ENCODE data around the gene HIP1. TPM values are rescaled to one million over a fixed set of nuclear protein-coding genes. Genes with fewer than 3 reads are reported as not detected.
"Not testable (repeated sequence)": the region's sequence is repeated elsewhere in the genome, so short reads cannot be mapped to it uniquely, and the experiment has no call there.

HIP1 gene
- total and polyA plus RNA-seq, 3 experiments from 2014 or later = 6.1 to 7.4 (median 6.7) TPM

- POLR2A ChIA-PET = interaction anchor here (0.6 to 2.2 kb wide), 5 partner anchors 12 to 1980 kb away, joined by 4 to 19 read pairs (median 6); partner anchors contain the start of gene HIP1
- not testable (repeated sequence) for DNase-seq; H3K9me3 Mint-ChIP-seq; H3K36me3 ChIP-seq (ENCODE audit: insufficient read depth, low read length); H3K4me3 ChIP-seq (ENCODE audit: low read length); H3K27me3 ChIP-seq (ENCODE audit: insufficient read depth, low read length, poor library complexity, severe bottlenecking); H3K27ac ChIP-seq (ENCODE audit: low read depth, low read length); H3K36me3 Mint-ChIP-seq; H3K9me3 ChIP-seq (ENCODE audit: low read length); H3K27me3 Mint-ChIP-seq
- H3K4me1 Mint-ChIP-seq = peaks cover 31 to 53% (median 32%) of the 10 kb centered on the region in 3 donors
- H3K4me3 Mint-ChIP-seq = peak overlapping the region in 6 of 7 donors; percentile 79 to 85 (median 80)
- CTCF ChIA-PET = interaction anchor here (1.0 to 1.5 kb wide), 6 partner anchors 10 to 36 kb away, joined by 3 to 6 read pairs (median 4); no protein-coding TSS in a partner anchor
- H3K27ac Mint-ChIP-seq = peak overlapping the region; percentile 67 to 96 (median 92)
- H3K4me1 ChIP-seq (ENCODE audit: insufficient read depth, low read length) = peaks cover 19% of the 10 kb centered on the region
These were observed 11.4 kb downstream of the HIP1 start for GRCh38 chr7:75727351-75727750.

- Histone ChIP-seq H3K4me1 (ENCODE audit: insufficient read depth, low read length) (peaks cover 19% of the 10 kb centered on the region), H3K9me3 (ENCODE audit: low read length) (no peaks in the 10 kb centered on the region), H3K27me3 (ENCODE audit: insufficient read depth, low read length, poor library complexity, severe bottlenecking) (no peaks in the 10 kb centered on the region), H3K36me3 (ENCODE audit: insufficient read depth, low read length) (no peaks in the 10 kb centered on the region), H3K4me3 (ENCODE audit: low read length) (no peak overlapping the region), H3K27ac (ENCODE audit: low read depth, low read length) (no peak overlapping the region)
- Mint-ChIP-seq H3K36me3 (no peaks in the 10 kb centered on the region), H3K27me3 (no peaks in the 10 kb centered on the region), H3K27ac (peak overlapping the region in 3 of 8 donors; percentile 3 to 61 (median 29)), H3K4me3 (no peak overlapping the region), H3K9me3 (no peaks in the 10 kb centered on the region), H3K4me1 (peaks cover 25 to 47% (median 32%) of the 10 kb centered on the region in 3 donors)
- no peak for DNase-seq
- ChIA-PET POLR2A (interaction anchor here (0.7 kb wide), 1 partner anchor 90 kb away, joined by 4 read pairs; no protein-coding TSS in a partner anchor), CTCF (interaction anchor here (1.7 kb wide), 1 partner anchor 15 kb away, joined by 3 read pairs; no protein-coding TSS in a partner anchor)
These were observed 13.4 kb downstream of the HIP1 start for GRCh38 chr7:75725306-75725705.

DNA sequence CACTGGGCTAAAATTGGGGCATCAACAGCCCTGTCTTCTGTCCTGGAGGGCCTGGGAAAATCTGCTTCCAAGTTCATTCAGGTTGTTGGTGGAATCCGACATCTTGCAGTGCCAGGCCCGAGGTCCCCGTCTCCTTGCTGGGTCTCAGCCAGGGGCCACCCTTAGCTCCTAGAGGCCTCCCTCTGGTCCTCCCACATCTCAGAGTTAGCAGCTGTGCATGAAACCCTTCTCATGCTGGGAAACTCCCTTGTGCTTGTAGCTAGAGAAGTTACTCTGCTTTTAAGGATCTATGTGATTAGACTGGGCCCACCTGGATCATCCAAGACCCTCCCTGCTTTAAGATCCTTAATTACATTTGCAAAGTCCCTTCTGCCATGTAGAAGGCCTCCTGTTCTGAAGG is 15.3 kb downstream of the HIP1 start:
- DNase-seq = no peak
- H3K27me3 Mint-ChIP-seq = no peaks in the 10 kb centered on the region
- CTCF ChIA-PET = interaction anchor here (1.7 kb wide), 1 partner anchor 17 kb away, joined by 3 read pairs; no protein-coding TSS in a partner anchor

DNA sequence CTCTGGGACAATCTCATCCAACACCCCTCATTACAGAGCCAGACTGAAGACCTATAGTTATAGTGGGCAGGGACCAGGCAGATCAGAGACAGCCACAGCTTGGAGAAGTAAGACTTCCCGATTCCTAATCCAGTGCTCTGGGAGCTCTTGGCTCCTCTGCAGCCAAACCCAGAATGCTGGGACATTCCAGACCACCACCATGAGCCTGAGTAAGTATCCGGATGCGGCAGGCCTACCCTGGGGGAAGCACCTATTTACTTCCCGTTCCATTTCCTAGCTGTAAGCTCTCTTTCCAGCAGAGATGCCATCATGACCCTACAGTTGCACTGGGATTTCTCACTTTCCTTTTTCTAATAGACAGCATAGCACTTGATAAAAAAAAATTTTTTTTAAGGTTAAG is 16.4 kb downstream of the HIP1 start:
- Histone ChIP-seq H3K27me3 (ENCODE audit: insufficient read depth, low read length, poor library complexity, severe bottlenecking) (no peaks in the 10 kb centered on the region), H3K36me3 (ENCODE audit: insufficient read depth, low read length) (no peaks in the 10 kb centered on the region), H3K9me3 (ENCODE audit: low read length) (no peaks in the 10 kb centered on the region), H3K4me1 (ENCODE audit: insufficient read depth, low read length) (peaks cover 4% of the 10 kb centered on the region), H3K27ac (ENCODE audit: low read depth, low read length) (no peak overlapping the region), H3K4me3 (ENCODE audit: low read length) (no peak overlapping the region)
- Mint-ChIP-seq H3K27me3 (no peaks in the 10 kb centered on the region), H3K27ac (no peak overlapping the region), H3K36me3 (peaks cover 0 to under 1% (median 0%) of the 10 kb centered on the region in 3 donors), H3K4me3 (no peak overlapping the region), H3K9me3 (no peaks in the 10 kb centered on the region), H3K4me1 (peaks cover 2 to 18% (median 6%) of the 10 kb centered on the region in 3 donors)
- ChIA-PET CTCF (interaction anchor here (1.0 kb wide), 1 partner anchor 18 kb away, joined by 3 read pairs; no protein-coding TSS in a partner anchor), POLR2A (no interaction called here)
- DNase-seq = no peak

More for the DNA sequence above, 15.3 kb downstream of the HIP1 start:
- Histone ChIP-seq H3K36me3 (ENCODE audit: insufficient read depth, low read length) (no peaks in the 10 kb centered on the region), H3K4me3 (ENCODE audit: low read length) (no peak overlapping the region), H3K27me3 (ENCODE audit: insufficient read depth, low read length, poor library complexity, severe bottlenecking) (no peaks in the 10 kb centered on the region), H3K9me3 (ENCODE audit: low read length) (no peaks in the 10 kb centered on the region), H3K27ac (ENCODE audit: low read depth, low read length) (no peak overlapping the region), H3K4me1 (ENCODE audit: insufficient read depth, low read length) (peaks cover 14% of the 10 kb centered on the region)
- Mint-ChIP-seq H3K4me3 (no peak overlapping the region), H3K27ac (peak overlapping the region in 3 of 8 donors; percentile 39 to 54 (median 51)), H3K9me3 (no peaks in the 10 kb centered on the region), H3K4me1 (peaks cover 12 to 29% (median 16%) of the 10 kb centered on the region in 3 donors), H3K36me3 (no peaks in the 10 kb centered on the region)
- POLR2A ChIA-PET = no interaction called here

DNA sequence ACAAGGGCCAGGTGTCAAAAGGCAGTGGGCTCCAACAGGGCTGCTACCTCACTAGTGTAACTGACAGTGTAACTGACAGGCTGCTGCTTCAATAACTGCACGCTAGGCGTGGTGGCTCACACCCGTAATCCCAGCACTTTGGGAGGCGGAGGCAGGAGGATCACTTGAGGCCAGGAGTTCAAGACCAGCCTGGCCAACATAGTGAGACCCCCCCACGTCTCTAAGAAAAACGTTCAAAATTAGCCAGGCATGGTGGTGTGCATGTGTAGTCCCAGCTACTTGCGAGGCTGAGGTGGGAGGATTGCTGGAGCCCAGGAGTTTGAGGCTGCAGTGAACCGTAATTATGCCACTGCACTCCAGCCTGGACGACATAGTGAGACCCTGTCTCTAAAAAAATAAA is 16.8 kb downstream of the HIP1 start:
- H3K9me3 ChIP-seq (ENCODE audit: low read length); H3K4me3 Mint-ChIP-seq; POLR2A ChIA-PET; H3K27ac ChIP-seq (ENCODE audit: low read depth, low read length); H3K4me3 ChIP-seq (ENCODE audit: low read length); H3K9me3 Mint-ChIP-seq; H3K36me3 Mint-ChIP-seq; H3K36me3 ChIP-seq (ENCODE audit: insufficient read depth, low read length); H3K27me3 ChIP-seq (ENCODE audit: insufficient read depth, low read length, poor library complexity, severe bottlenecking); DNase-seq; H3K4me1 ChIP-seq (ENCODE audit: insufficient read depth, low read length); H3K27me3 Mint-ChIP-seq; H3K27ac Mint-ChIP-seq: not testable (repeated sequence)
- CTCF ChIA-PET = interaction anchor here (1.0 kb wide), 1 partner anchor 18 kb away, joined by 3 read pairs; no protein-coding TSS in a partner anchor
- H3K4me1 Mint-ChIP-seq = peaks cover under 1 to 16% (median 1%) of the 10 kb centered on the region in 3 donors

DNA sequence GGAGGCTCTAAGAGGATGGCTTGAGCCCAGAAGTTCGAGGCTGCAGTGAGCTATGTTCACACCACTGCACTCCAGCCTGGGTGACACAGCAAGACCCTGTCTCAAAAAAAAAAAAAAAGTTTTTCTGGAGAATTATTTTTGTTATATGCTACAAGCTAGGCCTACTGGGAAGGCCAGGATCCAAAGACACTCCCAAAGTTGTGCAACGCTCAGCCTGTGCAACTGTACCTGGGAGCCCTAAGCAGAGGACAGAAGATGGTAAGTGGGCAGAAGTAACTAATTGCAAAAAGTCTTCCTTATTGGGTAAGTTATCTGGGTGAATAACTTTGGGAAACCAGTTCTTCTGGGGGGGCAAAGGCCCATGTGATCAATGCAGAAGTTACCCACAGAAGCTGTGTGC is 17.3 kb downstream of the HIP1 start:
- Histone ChIP-seq H3K4me3 (ENCODE audit: low read length) (no peak overlapping the region), H3K36me3 (ENCODE audit: insufficient read depth, low read length) (no peaks in the 10 kb centered on the region), H3K27ac (ENCODE audit: low read depth, low read length) (no peak overlapping the region), H3K27me3 (ENCODE audit: insufficient read depth, low read length, poor library complexity, severe bottlenecking) (no peaks in the 10 kb centered on the region), H3K4me1 (ENCODE audit: insufficient read depth, low read length) (no peaks in the 10 kb centered on the region), H3K9me3 (ENCODE audit: low read length) (no peaks in the 10 kb centered on the region)
- POLR2A ChIA-PET = interaction anchor here (0.6 kb wide), 1 partner anchor 115 kb away, joined by 3 read pairs; no protein-coding TSS in a partner anchor
- Mint-ChIP-seq H3K4me3 (no peak overlapping the region), H3K4me1 (peaks cover 0 to 15% (median 0%) of the 10 kb centered on the region in 3 donors), H3K36me3 (peaks cover 0 to 6% (median 0%) of the 10 kb centered on the region in 3 donors), H3K27me3 (no peaks in the 10 kb centered on the region), H3K9me3 (no peaks in the 10 kb centered on the region), H3K27ac (no peak overlapping the region)
- DNase-seq = no peak
- CTCF ChIA-PET = interaction anchor here (1.0 kb wide), 1 partner anchor 19 kb away, joined by 3 read pairs; no protein-coding TSS in a partner anchor

- Mint-ChIP-seq H3K27ac (peak overlapping the region in 1 of 8 donors; percentile 34), H3K36me3 (peaks cover 0 to 9% (median 0%) of the 10 kb centered on the region in 3 donors), H3K27me3 (no peaks in the 10 kb centered on the region), H3K4me3 (no peak overlapping the region), H3K4me1 (peaks cover 0 to 6% (median 3%) of the 10 kb centered on the region in 3 donors), H3K9me3 (no peaks in the 10 kb centered on the region)
- ChIA-PET POLR2A (no interaction called here), CTCF (no interaction called here)
- DNase-seq = no peak
- no peak overlapping the region for H3K27ac ChIP-seq (ENCODE audit: low read depth, low read length)
- no peaks in the 10 kb centered on the region for H3K36me3 ChIP-seq (ENCODE audit: insufficient read depth, low read length)
- no peak overlapping the region for H3K4me3 ChIP-seq (ENCODE audit: low read length)
- H3K27me3 ChIP-seq (ENCODE audit: insufficient read depth, low read length, poor library complexity, severe bottlenecking) = no peaks in the 10 kb centered on the region
- H3K4me1 ChIP-seq (ENCODE audit: insufficient read depth, low read length) = no peaks in the 10 kb centered on the region
- no peaks in the 10 kb centered on the region for H3K9me3 ChIP-seq (ENCODE audit: low read length)
These were observed 19.1 kb downstream of the HIP1 start for GRCh38 chr7:75719626-75720025.

DNA sequence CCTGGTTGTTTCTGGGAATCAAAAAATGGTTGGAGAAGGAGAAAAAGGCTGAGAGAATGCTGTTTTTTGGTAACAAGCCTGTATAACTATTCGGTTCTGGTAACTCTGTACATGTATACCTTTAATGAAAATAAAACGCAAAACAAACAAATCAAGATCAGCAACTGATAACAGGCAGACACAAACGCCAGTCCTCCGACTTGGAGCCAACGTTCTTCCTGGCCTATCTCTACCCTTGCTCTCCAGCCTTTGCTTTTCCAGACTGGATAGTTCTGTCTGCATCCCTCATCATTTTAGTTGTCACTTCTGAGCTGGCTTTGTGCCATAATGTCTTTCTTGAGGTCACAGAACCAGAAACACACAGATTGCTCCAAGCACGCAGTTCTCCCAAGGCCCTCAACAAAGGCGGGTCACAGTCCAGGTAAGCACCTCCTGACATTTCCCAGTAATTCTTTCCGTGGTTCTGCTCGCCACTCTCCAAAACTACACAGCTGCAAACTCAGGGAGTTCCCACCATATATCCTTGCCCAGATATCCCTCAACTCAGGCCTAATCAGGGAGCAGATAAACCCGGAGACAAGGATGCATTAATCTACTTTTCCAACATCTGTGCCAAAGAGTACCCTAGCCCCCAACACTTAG is 20.2 kb downstream of the HIP1 start:
- no peak overlapping the region for H3K4me3 Mint-ChIP-seq
- Histone ChIP-seq H3K4me3 (ENCODE audit: low read length) (no peak overlapping the region), H3K27me3 (ENCODE audit: insufficient read depth, low read length, poor library complexity, severe bottlenecking) (no peaks in the 10 kb centered on the region), H3K27ac (ENCODE audit: low read depth, low read length) (no peak overlapping the region), H3K36me3 (ENCODE audit: insufficient read depth, low read length) (no peaks in the 10 kb centered on the region), H3K9me3 (ENCODE audit: low read length) (no peaks in the 10 kb centered on the region), H3K4me1 (ENCODE audit: insufficient read depth, low read length) (no peaks in the 10 kb centered on the region)
- CTCF ChIA-PET = interaction anchor here (0.7 kb wide), 1 partner anchor 40 kb away, joined by 3 read pairs; no protein-coding TSS in a partner anchor
- POLR2A ChIA-PET = no interaction called here
- no peak for DNase-seq
- H3K4me1 Mint-ChIP-seq = peaks cover 0 to 3% (median 2%) of the 10 kb centered on the region in 3 donors
- H3K36me3 Mint-ChIP-seq = peaks cover 0 to 9% (median 0%) of the 10 kb centered on the region in 3 donors
- no peaks in the 10 kb centered on the region for H3K9me3 Mint-ChIP-seq
- no peaks in the 10 kb centered on the region for H3K27me3 Mint-ChIP-seq
- H3K27ac Mint-ChIP-seq = no peak overlapping the region

Data from CD8-positive, alpha-beta memory T cell (primary cell).